H1 (cell line): ENCODE results near the gene RBM8A. TPM values are rescaled to one million over a fixed set of nuclear protein-coding genes. Genes with fewer than 3 reads are reported as not detected.

Source experiments
- FOSL1 ChIP-seq: IDR thresholded peaks from 2 replicates; pipeline ENCODE4 v1.6.1; 2011; ENCODE audit warnings: mild to moderate bottlenecking, low read depth, low read length, moderate library complexity; ENCODE audit not compliant: insufficient read depth
- JUN ChIP-seq: IDR thresholded peaks from 2 replicates; pipeline ENCODE4 v1.6.1; 2011; ENCODE audit warnings: low read depth, mild to moderate bottlenecking, improper control_type of control experiment, low read length
- KDM1A ChIP-seq: fragments of 200-600, 300-600 bp; sonication (generic); IDR thresholded peaks from 2 replicates; pipeline ENCODE4 v1.7.1; 2016; ENCODE audit warnings: mild to moderate bottlenecking, low read length, borderline replicate concordance
- RBBP5 ChIP-seq: IDR thresholded peaks from 2 replicates; pipeline ENCODE4 v1.7.1; 2012; ENCODE audit warnings: low read depth, mild to moderate bottlenecking, inconsistent platforms, low read length, moderate library complexity, borderline replicate concordance
- RNF2 ChIP-seq: fragments of 200-900, 300-1000 bp; sonication (generic); IDR thresholded peaks from 2 replicates; pipeline ENCODE4 v1.7.1; 2016; ENCODE audit warnings: borderline replicate concordance, low read depth, mild to moderate bottlenecking, antibody characterized with exemption, low read length; ENCODE audit not compliant: poor library complexity, severe bottlenecking; ENCODE audit errors: missing control alignments
- SUZ12 ChIP-seq: fragments of 200-600 bp; sonication (generic); IDR thresholded peaks from 2 replicates; pipeline ENCODE4 v1.6.1; 2012; ENCODE audit warnings: mild to moderate bottlenecking, inconsistent platforms, low read length, moderate library complexity, mixed read lengths
- TEAD4 ChIP-seq: IDR thresholded peaks from 2 replicates; pipeline ENCODE4 v1.6.1; 2012; ENCODE audit warnings: low read depth, low read length, inconsistent platforms, mixed read lengths
- YY1 ChIP-seq: IDR thresholded peaks from 2 replicates; pipeline ENCODE4 v1.6.1; 2011; ENCODE audit warnings: low read depth, mild to moderate bottlenecking, low read length
- polyA plus RNA-seq, 7 experiments: library from polyadenylated mRNA; depleted of rRNA in 3 of 7; stranded (reverse) in 5 of 7; unstranded in 2 of 7; fragments of >200 nt in 5 of 7; fragments of 200-250 nt in 2 of 7; gene quantifications; 1 replicate in 5 of 7; 2 replicates in 1 of 7; 4 replicates in 1 of 7; pipeline versions ENCODE4 v1.2.1 to v1.2.3, GENCODE V29; 2011 to 2013; ENCODE audit warnings: missing spikeins in 2 of 7, mixed read lengths in 2 of 7
- total RNA-seq: library from RNA; stranded (reverse); fragmentation: NEBNext Ultra II Directional; extraction: Animal tissue kit (Norgen Biotek cat#: 25700); gene quantifications from 2 replicates; pipeline ENCODE4 v1.2.1, GENCODE V29; 2021
- TF ChIP-seq, protein P1 (sequence below): IDR thresholded peaks from 2 replicates; pipeline ENCODE4 v1.6.1; 2011; ENCODE audit warnings: low read depth, mild to moderate bottlenecking, low read length; ENCODE audit not compliant: insufficient read depth

Gene RBM8A
- total and polyA plus RNA-seq, 2 of the 8 experiments (the other 6 are each of a cell fraction or from before 2014, with no cell fraction given), result 125 to 216 TPM

- no peak for TF ChIP-seq RNF2
- no peak for TF ChIP-seq SUZ12
- TF ChIP-seq KDM1A, result no peak
- TF ChIP-seq TEAD4, result no peak
- no peak for TF ChIP-seq YY1
- TF ChIP-seq, protein P1, sequence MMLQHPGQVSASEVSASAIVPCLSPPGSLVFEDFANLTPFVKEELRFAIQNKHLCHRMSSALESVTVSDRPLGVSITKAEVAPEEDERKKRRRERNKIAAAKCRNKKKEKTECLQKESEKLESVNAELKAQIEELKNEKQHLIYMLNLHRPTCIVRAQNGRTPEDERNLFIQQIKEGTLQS, result no peak
- no peak for TF ChIP-seq FOSL1
- TF ChIP-seq RBBP5, result no peak
- TF ChIP-seq JUN, result no peak
Measured at GRCh38 chr1:145956781-145957442, 29.6 kb upstream of the RBM8A start (continued).
